AG10803 (cell line): ENCODE data around the gene ABCG4.
A peak's percentile ranks its signal among the peaks of the same experiment; 100 is the strongest.
"Not testable (repeated sequence)": the region's sequence is repeated elsewhere in the genome, so short reads cannot be mapped to it uniquely, and the experiment has no call there.

Source experiments
- DNase-seq: peaks from one replicate; pipeline ENCODE4 v3.0.0; 2010; ENCODE audit warnings: low read depth
- H3K4me3 ChIP-seq: 2 replicates; pipeline ENCODE4 v1.5.1; 2011; ENCODE audit warnings: mild to moderate bottlenecking, low read length, control low read depth
- CTCF ChIP-seq: conservative IDR thresholded peaks from 2 replicates; pipeline ENCODE4 v1.5.1; 2011; ENCODE audit warnings: mild to moderate bottlenecking, low read length, control low read depth, inconsistent platforms

The ABCG4 gene

GRCh38 chr11:119193001-119193400 lies 44.1 kb downstream of the ABCG4 start:
- no peak for TF ChIP-seq CTCF
- no peak overlapping the region for H3K4me3 ChIP-seq
- no peak for DNase-seq

- no peak for TF ChIP-seq CTCF
- DNase-seq: no peak
- no peak overlapping the region for H3K4me3 ChIP-seq
Measured at GRCh38 chr11:119193626-119194025, 44.8 kb downstream of the ABCG4 start.

GRCh38 chr11:119194811-119195440 lies 46.1 kb downstream of the ABCG4 start:
- DNase-seq: no peak
- H3K4me3 ChIP-seq: no peak overlapping the region
- TF ChIP-seq CTCF: no peak

- no peak for TF ChIP-seq CTCF
- peak; percentile 53 for DNase-seq
- H3K4me3 ChIP-seq: no peak overlapping the region
Measured at GRCh38 chr11:119195680-119196079, 46.8 kb downstream of the ABCG4 start.

GRCh38 chr11:119196833-119197483 lies 48.1 kb downstream of the ABCG4 start:
- H3K4me3 ChIP-seq: no peak overlapping the region
- TF ChIP-seq CTCF: peak; percentile 87
- DNase-seq: peak; percentile 85

GRCh38 chr11:119198925-119199324 lies 50.1 kb downstream of the ABCG4 start:
- no peak for DNase-seq
- H3K4me3 ChIP-seq: no peak overlapping the region

GRCh38 chr11:119201236-119201635 lies 52.4 kb downstream of the ABCG4 start:
- not testable (repeated sequence) for DNase-seq, H3K4me3 ChIP-seq

More at GRCh38 chr11:119198925-119199324, 50.1 kb downstream of the ABCG4 start:
- no peak for TF ChIP-seq CTCF
